COR-L47 (cell line): ENCODE measurements around the gene ENO1.

Experiments
- DNase-seq: peaks from one replicate; lab custom pipeline; 2025; lab: John Stamatoyannopoulos, UW

ENO1 gene

DNA sequence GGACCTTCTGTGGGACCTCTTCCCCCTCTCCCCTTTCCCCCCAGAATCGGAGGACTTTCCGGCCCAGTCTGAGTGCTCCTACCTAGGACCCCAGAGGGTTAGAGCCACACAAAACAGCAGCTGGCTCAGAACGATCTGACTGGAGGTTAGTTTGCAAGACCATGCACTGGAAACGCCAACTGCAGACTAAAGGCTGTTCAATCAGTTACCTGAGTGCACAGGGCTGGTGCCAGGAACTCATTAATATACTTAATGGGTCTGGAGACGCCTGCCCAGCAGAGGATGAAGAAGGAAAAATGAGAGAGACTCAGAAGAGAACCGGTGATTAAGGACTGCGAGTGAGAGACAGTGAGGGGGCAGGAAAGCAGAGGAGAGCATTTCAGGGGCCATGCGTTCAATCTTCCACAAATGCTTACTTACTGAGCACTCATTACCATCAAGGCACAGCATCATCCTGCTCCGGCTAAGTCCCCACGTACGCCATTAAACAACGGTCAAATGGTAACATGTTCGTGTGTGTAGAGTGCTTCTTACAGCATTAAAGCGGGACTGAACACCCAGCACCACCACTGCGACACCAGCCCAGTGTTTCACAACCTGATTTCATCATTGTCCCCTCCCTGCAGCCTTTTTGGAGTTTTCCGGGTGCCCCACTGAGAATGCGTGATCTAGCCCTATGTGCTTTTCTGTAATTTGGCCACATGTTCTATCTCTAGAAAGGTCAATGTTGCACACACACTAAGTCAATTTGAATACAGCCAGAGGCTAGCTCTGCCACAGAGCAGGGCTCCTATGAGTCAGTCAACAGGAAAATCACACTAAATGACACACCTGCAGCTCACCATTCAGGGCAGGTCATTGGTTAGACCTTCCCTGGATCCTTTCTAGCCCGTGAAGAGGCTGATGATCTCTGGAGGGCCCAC, 7.6 kb downstream of the ENO1 start:
- no peak for DNase-seq

GRCh38 chr1:8870103-8870502, 8.4 kb downstream of the ENO1 start:
- no peak for DNase-seq

DNA sequence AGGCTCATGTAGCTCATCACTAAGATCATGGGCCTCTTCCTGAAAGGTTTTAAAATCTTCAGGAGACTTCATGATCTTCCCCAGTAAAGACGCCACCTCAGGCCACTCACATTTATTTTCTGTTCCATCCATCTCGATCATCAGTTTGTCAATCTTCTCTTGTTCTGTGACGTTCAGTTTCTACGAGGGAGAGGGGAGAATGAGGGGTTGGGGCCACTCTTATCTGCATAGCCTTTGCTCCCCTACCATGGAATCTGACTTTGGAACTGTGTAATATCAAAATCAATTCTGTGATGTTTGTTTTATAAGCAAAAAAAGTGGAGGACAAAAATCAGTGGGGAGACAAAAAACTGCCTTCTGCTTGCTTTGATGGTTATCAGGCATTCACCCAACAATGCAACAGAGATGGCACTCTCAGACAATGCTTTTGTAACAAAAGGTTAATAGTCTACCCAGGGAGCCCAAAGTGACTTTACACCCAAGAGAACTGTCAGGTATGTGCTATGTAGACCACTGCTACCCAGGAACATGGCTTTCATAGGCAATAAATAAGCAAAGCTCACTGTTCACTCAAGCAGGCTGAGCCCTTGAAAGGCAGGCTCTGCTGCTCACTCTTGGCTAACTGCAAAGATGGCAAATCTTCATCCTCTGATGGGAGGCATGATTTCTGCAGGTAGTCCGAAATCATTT, 10.5 kb downstream of the ENO1 start:
- DNase-seq: no peak

- DNase-seq: no peak
Measured at GRCh38 chr1:8866792-8867415, 11.6 kb downstream of the ENO1 start.

DNA sequence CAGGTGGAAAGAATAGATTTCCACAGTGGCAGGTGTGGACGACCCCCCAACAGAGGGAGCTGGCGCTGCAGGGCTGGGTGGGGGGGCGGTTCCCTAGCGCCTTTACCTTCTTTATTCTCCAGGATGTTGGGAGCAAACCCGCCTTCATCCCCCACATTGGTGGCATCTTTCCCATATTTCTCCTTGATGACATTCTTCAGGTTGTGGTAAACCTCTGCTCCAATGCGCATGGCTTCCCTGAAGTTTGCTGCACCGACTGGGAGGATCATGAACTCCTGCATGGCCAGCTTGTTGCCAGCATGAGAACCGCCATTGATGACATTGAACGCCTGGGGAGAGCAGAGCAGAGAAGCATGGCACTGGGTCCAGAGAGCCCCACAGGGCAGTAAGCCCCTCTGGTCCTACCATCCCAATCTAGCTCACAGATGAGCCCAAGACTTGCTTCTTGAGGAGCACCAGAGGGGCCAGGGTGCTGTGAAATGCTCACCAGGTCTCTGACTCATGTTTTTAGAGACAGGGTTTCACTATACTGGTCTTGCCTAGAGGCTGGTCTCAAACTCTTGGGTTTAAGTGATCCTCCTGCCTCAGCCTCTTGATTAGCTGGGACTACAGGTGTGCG, 12.2 kb downstream of the ENO1 start:
- DNase-seq: no peak

DNA sequence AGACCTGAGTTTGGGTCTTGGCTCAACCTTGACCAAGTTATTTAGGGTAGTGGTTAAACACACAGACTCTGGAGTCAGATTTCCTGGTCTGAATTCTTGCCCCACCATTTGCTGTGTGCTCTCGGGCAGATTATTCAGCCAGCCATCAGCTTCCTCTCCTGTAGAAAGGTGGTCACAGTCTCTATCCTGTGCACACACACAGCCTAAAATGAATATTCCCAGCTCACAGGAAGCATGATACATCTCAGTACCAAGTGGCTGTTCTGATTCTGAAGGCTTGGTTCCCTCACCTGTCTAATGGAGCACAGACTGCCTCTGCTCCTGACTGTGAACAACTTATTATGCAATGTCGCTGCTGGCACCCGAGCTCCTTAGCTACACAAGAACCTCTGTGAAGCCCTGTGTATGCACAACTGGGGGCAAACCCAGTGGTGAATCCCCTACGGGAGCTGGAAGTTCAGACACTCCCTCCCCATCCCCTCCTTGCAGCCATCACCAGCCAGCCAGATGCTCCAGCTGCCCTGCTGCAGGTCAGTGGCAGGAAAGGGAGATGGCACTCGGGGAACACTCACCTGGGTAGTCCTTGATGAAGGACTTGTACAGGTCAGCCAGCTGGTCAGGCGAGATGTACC, 13.7 kb downstream of the ENO1 start:
- no peak for DNase-seq

DNA sequence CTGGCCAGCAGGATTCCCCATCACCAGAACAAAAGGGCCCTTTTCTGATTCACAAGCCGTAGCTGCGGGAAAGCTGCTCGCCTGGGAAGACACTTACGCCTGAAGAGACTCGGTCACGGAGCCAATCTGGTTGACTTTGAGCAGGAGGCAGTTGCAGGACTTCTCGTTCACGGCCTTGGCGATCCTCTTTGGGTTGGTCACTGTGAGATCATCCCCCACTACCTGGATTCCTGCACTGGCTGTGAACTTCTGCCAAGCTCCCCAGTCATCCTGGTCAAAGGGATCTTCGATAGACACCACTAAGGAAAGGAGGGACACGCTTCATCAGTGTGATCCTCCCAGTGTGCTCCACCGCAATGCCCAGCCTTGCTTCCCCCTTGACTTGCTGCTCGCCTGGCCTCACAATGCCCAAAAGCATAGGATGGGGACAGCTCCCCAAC, 14.7 kb downstream of the ENO1 start:
- DNase-seq: no peak

DNA sequence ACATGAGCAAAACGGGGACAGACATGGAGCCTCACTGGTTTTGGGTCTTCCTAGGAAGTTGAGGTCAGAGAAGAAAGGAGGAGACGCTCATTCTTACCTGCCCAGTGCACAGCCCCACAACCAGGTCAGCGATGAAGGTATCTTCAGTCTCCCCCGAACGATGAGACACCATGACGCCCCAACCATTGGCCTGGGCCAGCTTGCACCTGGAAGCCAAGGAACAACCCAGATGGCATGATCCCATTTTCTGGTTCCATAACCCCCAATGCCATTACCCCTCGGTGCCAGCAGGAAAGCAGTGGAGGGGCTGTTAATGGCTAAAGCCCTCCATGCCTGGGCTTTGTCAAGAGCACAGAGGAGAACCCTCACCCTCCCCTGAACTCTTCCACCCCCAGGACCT, 15.3 kb downstream of the ENO1 start:
- no peak for DNase-seq

DNA sequence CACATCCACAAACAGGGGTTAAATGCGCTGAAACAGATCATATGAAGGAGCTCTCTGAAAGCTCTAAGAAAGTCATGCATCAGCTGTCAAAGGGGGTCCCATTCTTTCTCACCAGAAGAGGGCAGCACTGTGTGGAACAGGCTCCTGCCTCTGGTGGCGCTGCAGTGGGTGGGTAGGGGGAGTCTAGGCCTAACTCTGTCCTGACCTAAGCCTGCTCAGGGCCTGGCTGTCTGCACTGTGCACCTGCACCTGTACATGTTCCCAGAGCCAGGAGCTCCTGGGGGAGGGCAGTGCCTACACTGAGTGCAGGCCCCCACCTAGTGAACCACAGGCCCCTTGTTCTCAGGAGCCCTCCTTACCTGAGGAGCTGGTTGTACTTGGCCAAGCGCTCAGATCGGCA, 16.0 kb downstream of the ENO1 start:
- DNase-seq: peak; percentile 13

- DNase-seq: no peak
Measured at GRCh38 chr1:8860738-8861516, 17.6 kb downstream of the ENO1 start.

DNA sequence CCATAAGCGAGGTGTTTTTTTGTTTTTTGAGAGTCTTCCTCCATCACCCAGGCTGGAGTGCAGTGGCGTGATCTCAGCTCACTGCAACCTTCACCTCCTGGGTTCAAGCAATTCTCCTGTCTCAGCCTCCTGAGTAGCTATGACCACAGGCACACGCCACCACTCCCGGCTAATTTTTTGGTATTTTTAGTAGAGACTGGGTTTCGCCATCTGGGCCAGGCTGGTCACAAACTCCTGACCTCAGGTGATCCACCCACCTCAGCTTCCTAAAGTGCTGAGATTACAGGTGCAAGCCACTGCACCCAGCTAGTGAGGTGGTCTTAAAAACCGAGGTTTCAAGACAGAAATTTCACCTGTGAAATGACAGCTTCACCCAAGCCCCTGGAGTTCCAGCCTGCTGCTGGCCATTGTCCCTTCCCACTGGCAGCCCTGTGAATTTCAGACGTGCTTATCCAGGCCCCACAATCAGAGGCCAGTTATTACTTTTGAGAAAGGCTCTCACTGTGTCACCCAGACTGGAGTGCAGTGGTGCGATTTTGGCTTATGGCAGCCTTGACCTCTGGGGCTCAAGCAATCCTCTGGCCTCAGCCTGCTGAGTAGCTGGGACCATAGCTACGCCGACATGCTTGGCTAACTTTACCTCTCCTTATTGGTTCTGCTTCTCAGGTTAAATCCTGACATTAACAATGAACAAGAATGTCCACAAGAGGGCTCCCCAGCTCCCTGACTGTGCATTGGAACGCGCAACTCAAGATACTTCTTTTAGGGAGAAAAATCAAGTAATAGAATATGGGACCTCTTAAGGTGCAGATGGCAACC, 19.4 kb downstream of the ENO1 start:
- peak; percentile 15 for DNase-seq

DNA sequence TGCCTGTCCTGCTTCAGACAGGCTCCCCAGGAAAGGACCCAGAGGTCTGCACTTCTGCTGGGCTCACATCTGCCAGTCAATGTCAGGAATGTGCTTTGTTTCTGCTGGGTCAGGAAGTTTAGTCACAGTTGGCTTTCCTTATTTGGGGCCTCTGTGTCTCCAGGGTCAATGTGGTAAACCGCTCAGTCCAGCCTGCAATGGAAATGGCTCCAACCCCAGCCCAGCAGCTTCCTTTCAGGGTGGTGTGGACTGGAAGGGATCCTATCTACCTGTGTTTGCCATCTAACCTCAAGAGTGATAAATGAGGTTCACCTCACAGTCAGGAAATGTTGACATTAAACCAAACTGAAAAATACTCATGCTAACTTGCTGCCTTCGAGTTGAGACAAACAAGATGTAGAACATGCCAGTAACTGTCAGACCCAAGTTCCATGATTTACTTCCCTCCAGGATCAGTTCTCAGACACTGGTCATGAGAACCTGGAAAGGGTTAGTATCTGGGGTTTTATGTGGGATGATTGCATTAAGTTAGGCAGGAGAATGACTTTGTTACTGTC, 20.3 kb downstream of the ENO1 start:
- DNase-seq: no peak

- DNase-seq: no peak
Measured at GRCh38 chr1:8856689-8857412, 21.6 kb downstream of the ENO1 start.

DNA sequence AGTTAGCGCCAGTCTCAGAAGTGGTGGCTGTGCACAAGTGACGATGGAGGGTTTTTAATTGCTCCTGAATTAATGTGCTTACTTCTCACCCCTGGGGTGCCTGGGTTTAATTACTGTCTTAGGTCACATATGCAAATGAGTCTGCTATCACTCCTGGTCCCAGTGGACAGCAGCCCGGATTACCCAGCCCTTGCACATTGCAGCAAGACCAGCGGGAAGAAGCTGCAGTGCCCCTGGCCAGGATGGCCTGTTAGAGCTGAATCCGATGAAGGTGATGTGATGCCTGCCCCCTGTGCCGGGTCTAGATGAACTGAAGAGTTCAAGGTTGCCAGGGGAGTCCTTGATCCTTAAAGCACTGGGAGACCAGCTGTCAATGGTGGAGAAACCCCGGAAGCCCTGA, 24.2 kb downstream of the ENO1 start:
- DNase-seq: no peak

GRCh38 chr1:8851060-8851459, 27.4 kb downstream of the ENO1 start:
- no peak for DNase-seq

GRCh38 chr1:8848663-8849386, 29.7 kb downstream of the ENO1 start:
- DNase-seq: peak; percentile 91

- DNase-seq: no peak
Measured at GRCh38 chr1:8847990-8848389, 30.5 kb downstream of the ENO1 start.

DNA sequence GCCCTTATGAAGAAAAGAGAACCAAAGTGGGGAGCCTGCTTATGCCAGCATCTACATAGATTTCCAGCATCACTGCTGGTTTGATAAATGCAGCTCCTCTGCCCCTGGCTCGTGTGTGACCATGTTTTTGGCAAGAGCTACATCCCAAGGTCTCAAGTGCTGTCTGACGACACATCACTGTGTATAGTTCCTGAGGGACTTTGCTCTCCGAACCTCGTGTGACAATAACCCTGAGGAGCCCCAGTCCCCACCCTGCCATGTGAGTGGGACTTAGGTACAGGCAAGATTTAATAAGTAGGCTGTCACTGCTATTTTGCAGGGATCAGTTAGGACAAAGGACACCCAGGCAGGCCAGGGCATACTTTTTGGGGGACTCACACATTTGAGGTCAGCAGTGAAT, 32.2 kb downstream of the ENO1 start:
- no peak for DNase-seq
